Measurements from ENCODE around the gene NOL4.
"Not testable (repeated sequence)": the region's sequence is repeated elsewhere in the genome, so short reads cannot be mapped to it uniquely, and the experiment has no call there.

The NOL4 gene, protein sequence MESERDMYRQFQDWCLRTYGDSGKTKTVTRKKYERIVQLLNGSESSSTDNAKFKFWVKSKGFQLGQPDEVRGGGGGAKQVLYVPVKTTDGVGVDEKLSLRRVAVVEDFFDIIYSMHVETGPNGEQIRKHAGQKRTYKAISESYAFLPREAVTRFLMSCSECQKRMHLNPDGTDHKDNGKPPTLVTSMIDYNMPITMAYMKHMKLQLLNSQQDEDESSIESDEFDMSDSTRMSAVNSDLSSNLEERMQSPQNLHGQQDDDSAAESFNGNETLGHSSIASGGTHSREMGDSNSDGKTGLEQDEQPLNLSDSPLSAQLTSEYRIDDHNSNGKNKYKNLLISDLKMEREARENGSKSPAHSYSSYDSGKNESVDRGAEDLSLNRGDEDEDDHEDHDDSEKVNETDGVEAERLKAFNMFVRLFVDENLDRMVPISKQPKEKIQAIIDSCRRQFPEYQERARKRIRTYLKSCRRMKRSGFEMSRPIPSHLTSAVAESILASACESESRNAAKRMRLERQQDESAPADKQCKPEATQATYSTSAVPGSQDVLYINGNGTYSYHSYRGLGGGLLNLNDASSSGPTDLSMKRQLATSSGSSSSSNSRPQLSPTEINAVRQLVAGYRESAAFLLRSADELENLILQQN

DNA sequence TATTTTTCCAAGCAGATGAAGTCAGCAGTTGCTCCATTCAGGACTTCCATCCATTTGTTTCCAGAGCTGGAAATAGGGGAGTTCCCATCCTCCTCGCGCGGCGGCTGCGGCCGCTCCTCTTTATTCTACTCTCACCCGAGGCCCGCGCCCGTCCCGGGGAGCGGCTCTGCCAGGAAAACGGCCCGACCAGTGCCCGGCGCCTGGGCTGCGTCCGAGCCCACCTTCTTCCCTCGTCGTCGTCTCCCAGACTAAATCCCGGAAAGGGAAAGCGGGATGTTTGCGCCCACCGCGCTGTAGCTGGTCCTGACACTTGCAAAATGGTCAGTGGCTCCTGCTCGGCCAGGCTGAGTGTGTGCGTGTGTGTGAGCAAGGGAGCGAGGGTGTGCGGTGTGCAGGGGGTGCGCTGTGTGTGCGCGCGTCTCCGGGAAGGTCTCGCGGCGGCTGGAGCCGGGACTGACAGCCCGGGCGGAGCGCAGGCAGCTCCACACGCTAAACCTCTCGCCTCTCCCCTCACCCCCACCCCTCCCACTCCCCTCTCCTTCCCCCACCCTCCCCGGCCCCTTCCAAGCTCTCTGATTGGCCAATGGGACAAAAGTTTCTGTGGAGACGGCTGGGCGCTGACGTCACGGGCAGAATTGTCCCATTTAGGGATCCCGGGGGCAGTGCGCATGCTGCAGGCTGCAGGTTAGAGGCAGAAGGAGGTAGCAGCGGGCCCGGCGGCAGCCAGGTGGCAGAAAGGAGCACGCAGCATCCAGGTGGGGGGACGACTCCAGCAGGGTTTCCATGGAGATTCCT lies at the start of gene NOL4:
Gene NOL4 (minus strand): TSS at position 491 of the 795 bp plus-strand sequence. CDS start 1,660 bp downstream, outside the sequence.
- DNase-seq (ENCODE audit: low read depth in 2 of 2), result peak in 1 of 2 experiments; percentile 3

DNA sequence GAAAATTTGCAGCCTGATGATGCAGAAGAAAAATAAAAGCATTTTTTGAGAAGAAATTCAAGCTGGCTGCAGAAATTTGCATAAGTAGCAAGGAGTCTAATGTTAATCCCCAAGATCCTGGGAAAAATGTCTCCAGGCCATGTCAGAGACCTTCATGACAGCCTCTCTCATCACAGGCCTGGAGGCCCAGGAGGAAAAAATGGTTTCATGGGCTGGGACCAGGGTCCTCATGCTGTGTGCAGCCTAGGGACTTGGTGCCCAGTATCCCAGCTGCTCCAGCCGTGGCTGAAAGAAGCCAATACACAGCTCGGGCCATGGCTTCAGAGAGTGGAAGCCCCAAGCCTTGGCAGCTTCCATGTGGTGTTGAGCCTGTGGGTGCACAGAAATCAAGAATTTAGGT lies 41.3 kb upstream of the NOL4 start:
- not testable (repeated sequence) for DNase-seq (ENCODE audit: low read depth in 2 of 2)

DNA sequence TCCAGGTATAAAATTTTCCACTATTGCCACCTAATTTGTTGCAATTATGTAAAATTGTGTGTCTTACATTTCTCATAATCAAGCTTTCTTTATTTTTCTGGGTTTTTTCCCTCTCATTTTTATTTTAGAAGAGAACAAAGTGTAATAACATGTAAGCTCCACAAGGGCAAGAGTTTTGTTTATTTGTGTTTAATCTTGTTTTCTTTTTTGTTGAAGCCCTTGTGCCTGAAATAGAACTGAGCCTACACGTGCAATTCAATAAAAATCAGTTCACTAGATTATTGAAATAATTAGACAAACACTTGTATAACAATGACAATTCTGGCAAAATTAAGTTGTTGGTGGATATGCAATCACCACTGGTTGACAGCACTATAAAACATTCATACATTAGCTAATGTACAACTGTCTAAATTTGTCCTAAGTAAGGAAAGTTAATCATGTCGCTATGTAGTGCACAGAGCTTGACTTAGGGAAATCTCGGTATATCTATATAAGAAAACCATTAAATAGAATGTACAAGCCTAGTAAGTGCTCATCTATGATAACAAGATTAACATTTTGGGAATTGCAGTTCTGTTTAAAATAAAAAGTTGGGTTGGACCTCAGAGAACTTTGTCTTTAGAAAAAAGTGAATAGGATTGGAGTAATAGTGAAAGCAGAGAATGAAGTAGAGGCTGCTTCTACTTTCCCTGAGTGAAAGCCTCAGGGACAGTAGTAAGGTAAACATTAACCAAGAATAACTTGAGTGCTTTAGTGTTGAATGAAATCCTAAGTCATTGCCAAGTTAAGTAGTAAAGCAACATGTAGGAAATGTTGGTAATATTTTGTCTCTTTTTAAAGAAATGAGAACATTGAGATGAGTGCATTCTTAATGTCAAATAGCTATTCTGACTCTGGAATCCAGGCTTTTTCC lies 37.4 kb upstream of the NOL4 start:
- no peak for DNase-seq (ENCODE audit: low read depth in 2 of 2)

DNA sequence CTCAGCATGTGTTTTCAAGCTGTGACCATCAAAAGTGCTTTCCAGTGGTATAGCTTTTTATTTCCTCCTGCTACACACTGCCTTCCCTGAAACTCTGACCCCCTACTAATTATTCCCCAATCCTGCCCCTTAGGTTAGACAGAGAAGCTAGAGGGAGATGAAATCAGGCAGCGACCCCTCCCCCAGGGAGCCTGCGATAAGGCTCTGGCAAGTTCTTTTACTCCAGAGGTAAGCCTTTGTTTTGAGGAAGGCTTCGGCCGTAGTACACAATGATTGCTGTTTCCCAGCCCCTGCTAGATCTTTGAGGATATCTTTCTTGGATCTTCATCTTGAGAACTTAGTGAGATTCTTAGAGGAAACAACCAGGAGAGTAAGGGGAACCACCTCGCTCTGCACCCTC lies 33.5 kb upstream of the NOL4 start:
- no peak for DNase-seq (ENCODE audit: low read depth in 2 of 2)

DNA sequence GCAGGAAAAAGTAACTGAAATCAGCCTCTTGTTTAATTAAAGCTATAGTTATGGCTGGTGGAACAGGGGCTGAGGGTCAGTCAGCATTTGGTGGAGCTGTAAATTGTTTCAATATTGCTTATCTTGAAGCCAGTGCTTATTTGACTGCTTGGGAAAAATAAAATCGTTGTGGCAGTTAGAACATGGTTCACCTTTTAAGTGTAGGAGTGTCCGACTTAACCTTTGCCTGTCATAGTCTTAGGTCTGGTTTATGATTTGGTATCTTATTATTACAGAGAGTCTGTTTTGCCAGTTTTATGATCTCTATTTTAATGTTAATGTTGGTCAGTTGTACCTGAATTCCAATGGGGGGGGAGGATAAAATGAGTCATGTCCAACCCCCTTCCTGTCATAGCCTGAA lies 27.2 kb upstream of the NOL4 start:
- no peak for DNase-seq (ENCODE audit: low read depth in 2 of 2)

DNA sequence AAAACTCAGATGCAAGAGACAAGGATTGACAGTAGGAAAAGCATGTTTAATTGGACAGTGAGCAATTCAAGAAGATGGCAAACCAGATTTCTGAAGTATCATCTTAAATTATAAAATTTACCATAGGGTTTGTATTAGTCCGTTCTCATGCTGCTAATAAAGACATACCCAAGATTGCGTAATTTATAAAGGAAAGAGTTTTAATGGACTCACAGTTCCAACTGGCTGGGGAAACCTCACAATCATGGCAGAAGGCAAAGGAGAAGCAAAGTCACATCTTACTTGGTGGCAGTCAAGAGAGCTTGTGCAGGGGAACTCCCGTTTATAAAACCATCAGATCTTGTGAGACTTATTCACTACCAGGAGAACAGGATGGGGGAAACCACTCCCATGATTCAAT lies 24.0 kb upstream of the NOL4 start:
- no peak for DNase-seq (ENCODE audit: low read depth in 2 of 2)

DNA sequence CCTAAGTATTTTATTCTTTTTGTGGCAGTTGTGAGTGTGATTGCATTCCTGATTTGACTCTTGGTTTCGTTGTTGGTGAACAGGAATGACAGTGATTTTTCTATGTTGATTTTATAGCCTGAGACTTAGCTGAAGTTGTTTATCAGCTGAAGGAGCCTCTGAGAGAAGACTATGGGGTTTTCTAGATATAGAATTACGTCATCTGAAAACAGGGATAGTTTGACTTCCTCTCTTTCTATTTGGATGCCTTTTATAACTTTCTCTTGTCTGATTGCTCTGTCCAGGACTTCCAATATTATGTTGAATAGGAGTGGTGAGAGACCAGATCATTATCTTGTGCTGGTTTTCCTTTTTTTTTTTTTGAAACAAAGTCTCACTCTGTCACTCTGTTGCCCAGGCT lies 18.0 kb upstream of the NOL4 start:
- DNase-seq (ENCODE audit: low read depth in 2 of 2), result no peak

DNA sequence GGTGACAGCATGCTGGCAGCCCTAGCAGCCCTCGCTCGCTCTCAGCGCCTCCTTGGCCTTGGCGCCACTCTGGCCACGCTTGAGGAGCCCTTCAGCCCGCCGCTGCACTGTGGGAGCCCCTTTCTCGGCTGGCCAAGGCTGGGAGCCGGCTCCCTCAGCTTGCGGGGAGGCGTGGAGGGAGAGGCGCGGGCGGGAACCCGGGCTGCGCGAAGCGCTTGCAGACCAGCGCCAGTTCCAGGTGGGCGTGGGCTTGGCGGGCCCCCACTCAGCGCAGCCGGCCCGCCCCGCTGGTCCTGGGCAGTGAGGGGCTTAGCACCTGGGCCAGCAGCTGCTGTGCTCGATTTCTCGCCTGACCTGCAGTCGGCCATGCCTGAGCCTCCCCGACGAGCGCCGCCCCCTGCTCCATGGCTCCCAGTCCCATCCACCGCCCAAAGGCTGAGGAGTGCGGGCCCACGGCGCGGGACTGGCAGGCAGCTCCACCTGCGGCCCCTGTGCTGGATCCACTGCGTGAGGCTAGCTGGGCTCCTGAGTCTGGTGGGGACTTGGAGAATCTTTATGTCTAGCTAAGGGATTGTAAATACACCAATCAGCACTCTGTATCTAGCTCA lies 9.2 kb upstream of the NOL4 start:
- not testable (repeated sequence) for DNase-seq (ENCODE audit: low read depth in 2 of 2)

DNA sequence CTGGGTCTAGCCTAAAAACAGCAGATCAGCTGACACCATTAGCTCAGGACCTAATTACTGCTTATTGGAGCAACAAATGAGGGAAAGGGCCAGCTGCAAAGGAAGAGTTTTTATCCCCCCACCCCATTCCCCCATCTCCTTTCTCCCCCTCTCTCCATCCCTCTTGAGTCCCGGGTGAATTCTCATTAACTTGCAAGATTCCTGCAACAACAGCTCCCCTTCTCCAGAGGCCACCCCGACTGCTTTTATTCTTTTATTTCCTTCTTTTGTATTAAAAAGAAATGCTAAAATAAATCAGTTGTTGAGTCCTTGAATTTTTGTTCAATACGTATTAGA lies 473 bp upstream of the NOL4 start:
- DNase-seq (ENCODE audit: low read depth in 2 of 2), result no peak

DNA sequence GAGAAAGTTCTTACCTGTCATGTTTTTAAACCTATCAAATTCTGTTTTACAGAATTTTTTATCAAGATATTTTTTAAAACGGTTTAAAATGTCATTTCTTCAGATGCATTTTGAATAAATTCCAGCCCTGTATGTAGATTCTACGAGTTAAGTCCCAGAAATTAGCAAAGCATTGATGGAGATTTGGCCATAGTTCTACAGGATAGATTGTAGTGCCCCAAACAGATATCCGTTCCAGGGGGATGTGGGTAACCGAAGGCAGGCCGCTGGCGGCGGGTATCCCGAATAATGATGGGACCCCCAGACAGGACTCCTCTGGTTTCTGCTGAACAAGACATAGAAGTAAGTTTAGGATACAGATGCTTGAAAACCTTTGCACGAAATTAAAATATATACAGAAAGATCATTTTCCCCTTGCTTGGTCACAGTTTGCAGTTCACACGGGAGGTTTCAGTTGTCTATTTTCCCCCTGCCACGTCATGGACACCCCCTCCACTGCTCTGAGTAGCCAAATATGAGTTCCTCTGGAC lies 755 bp downstream of the NOL4 start:
- no peak for DNase-seq (ENCODE audit: low read depth in 2 of 2)

DNA sequence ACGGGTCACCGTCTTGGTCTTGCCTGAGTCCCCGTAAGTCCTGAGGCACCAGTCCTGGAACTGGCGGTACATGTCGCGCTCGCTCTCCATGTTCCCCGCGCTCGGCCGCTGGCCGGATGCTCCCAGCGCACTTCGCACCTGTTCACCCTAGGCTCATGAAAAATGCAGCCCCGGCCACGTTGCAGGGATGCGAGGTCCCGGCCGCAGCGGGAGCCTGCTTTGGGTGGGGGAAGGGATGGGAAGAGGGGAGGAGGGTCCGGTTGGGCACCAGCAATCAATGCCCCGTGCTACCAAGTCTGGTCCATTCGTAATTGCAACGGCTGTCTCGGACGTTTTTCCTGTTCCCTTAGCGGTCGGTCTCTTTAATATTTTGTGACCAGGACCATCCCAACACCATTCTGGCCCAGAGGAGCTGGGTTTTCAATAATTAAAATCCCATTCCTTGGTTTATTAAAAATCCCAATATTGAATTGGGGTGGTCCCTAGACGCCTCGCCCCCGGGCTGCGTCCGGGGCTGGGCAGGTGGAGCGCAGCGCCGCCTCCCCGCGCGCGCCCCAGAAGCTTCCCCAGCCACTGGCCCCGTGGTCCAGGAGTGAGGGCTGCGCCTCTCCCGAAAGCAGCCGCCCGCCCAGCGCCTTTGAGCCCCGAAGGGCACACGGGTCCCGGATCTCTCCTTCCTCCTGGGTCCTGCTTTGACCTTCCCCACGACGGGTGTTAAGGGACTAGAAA lies 1.4 kb downstream of the NOL4 start:
- DNase-seq (ENCODE audit: low read depth in 2 of 2), result no peak

DNA sequence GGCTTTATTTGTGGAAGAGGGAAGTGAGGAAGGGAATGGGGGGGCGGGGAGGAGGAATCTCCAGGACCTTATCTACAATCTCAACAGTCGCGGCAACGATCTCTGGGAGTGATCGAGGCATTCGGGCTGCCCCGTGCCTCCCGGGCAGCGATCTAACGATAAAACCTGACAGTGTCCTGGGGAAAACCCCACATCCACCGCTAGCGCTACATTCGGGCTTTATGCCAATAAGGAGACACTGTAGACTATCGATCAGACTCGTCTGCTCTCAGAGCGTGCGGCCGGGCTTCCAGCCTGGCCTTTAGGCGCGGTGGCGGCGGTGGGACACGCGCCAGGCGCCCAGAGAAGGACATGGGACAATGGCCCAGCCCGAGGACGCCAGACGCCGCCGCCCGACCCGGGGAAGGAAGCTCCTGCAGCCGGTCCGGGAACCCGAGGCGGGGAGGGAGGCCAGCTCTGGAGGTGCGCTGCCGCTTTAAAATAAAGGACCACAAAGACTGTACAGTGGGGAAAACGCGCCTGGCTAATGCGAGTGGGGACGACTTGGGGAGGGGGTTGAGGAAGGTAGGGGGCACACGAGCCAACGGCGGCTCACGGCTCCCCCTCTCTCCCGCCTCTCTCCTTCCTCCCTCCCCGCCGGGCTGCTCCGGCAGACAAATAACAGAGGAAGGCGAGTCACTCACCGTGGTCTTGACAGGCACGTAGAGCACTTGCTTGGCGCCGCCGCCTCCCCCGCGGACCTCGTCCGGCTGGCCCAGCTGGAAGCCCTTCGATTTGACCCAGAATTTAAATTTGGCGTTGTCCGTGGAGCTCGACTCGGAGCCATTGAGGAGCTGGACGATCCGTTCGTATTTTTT lies 2.2 kb downstream of the NOL4 start:
- no peak for DNase-seq (ENCODE audit: low read depth in 2 of 2)

DNA sequence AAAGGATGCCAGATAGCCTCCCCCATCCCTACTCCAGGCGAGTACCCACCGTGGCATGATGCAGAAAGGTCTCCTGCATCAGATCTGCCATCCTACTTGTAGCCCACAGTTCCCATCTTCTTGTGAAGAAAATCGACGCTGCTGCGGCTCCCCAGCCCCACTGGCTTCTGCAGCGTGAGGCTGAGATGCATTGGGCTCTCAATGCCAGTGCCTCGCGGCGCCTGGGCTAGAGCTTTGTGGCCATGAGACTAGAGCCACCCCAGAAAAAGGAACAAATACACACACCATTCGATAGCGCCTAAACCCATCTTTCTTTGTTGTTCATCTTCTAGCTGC lies 2.8 kb downstream of the NOL4 start:
- DNase-seq (ENCODE audit: low read depth in 2 of 2), result no peak

DNA sequence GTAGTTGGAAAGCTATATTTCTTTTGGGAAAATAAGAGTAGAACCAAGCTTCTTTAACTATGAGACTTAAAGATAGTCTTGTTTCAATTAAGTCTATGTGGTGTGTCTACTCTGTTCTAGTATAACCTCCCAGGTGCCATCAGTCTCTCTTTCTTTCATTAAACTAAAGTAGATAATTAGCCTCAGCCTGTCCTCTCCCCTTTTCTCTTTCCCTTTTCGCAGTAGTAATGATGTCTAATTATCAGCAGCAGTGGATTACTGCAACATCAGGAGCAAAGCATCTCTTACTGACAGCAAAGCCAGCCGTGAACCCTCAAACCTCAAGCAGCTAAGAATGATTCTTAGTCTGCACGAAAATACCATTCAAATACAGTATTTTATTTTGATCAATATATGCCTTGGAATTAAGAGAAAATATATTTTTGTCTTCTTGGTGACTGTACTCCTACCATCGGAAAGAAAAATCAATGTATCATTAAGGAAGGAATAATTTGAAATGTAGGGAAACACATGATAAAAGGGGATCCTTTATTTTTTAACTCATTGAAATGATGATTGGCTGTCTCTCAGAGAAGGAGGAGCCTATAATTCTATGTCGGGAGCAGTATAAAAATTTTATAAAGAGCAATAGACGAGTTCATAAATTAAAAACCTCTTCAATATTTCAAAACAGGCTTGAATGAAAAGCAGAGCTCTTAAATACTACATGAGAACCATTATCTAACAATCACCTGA lies 4.5 kb downstream of the NOL4 start:
- no peak for DNase-seq (ENCODE audit: low read depth in 2 of 2)

DNA sequence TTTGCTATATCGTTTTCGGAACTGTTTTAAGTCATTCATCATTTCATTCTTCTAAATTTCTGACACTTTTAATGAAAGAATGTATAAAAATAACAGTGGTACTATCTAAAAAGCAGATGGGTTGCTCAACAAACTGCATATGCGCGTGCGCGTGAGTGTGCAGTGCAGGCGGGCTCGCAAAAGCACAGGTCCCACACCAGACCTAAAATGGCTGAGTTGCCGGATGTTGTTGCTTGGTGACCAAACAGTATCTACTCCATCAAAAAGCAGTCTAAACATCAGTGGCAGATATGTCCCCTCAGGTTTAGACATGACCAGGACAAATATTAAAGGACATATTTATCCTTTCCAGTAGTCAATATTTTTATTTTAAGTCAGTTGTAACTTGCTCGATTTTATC lies 5.1 kb downstream of the NOL4 start:
- DNase-seq (ENCODE audit: low read depth in 2 of 2), result no peak

DNA sequence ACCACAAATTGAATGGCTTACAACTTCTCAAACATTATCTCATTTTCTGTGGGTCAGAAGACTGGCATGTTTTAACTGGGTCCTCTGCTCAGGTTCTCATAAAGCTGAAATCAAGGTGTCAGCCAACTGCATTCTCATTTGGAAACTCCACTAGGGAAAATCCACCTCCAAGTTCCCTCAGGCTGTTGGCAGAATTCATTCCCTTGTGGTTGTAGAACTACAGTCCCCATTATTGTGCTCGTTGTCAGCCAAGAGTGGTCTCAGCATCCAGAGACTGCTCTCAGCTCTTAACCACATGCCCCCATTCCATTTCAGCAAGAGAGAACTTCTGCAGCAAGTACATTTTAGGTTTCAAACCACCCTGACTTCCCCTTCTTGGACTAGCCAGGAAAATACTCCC lies 12.2 kb downstream of the NOL4 start:
- no peak for DNase-seq (ENCODE audit: low read depth in 2 of 2)

DNA sequence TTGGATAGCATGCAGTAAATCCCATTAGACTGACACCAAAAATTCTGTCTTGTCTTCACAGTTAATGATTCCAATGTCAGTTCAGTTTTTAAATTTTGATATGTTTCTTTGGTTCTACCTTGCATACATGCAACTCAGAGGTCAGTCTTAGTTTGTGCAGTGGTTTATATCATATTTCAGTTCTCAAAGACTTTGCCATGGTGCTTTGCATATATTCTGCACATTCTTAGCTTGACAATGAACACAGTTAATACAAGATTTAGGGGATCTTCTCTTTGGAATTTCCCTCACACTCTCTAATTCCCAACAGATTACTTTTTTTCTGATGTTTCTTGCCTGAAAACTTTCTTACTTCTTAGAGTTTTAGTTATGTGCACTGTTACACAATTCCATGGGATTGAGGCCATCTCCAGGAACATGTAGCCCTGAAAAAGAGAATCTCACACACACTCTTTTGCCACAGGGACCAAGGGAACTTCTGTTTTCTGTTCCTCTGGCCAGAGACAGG lies 17.3 kb downstream of the NOL4 start:
- DNase-seq (ENCODE audit: low read depth in 2 of 2), result no peak

DNA sequence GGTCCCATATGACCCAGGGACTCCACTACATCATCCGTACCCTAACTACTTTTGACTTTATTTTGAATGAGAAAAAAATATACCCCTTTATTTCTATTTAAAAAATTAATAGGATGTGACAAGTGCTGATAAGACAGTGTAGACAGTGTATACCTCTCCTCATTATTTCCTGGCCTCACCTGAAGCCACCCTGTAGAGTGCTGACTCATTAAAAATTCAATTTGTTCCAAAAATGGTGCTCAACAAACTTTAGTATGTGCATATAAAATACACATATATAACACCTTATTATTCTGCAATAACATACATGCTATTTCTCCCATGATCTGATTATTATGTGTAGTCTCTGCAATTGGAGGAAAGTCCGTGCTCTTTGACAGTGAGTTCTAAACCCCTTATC lies 20.8 kb downstream of the NOL4 start:
- no peak for DNase-seq (ENCODE audit: low read depth in 2 of 2)

DNA sequence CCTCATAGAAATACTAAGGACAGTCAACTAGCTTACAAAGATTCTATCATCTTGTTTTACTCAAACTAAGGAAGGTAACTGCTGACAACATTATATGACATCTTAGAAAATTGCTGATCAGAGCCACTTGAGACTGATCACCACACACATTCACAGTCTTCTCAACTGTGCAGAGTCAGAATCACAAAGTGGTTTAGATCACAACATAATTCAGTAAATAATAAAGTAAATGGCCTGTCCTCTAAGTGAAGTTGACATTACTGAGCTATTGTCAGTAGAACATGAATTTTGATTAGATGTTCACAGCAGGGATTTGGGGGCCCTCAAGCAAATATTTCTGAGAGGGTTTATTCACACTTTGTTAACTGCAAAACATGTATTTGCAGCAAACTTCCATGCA lies 28.5 kb downstream of the NOL4 start:
- DNase-seq (ENCODE audit: low read depth in 2 of 2), result no peak

Measured in fibroblast of skin of left quadriceps (primary cell).